Measurements from ENCODE around the gene NEO1.

NEO1 gene

GRCh38 chr15:73079565-73079964 is 27.3 kb downstream of the NEO1 start:
- Histone ChIP-seq H3K27me3 (ENCODE audit: control insufficient read depth, low read length) (peaks cover 21% of the 10 kb centered on the region), H4K20me1 (ENCODE audit: control insufficient read depth, insufficient read depth, low read depth, low read length) (no peaks in the 10 kb centered on the region; the same call in 1 of the 2 replicates), H3K4me3 (ENCODE audit: low read length) (no peak overlapping the region), H3K79me2 (ENCODE audit: control insufficient read depth, low read length) (no peaks in the 10 kb centered on the region), H3K9me3 (ENCODE audit: control insufficient read depth, insufficient read depth, low read length) (no peaks in the 10 kb centered on the region), H3K4me2 (ENCODE audit: low read length) (no peak overlapping the region), H3F3A (ENCODE audit: control insufficient read depth, insufficient read depth) (no peaks in the 10 kb centered on the region), H3K36me3 (ENCODE audit: control insufficient read depth, low read length) (no peaks in the 10 kb centered on the region), H3K4me1 (ENCODE audit: control insufficient read depth, low read length) (peaks cover 4% of the 10 kb centered on the region; the same call in 1 of the 2 replicates), H3K27ac (ENCODE audit: low read depth, low read length) (no peak overlapping the region), H3K9me2 (replicated peaks; ENCODE audit: control insufficient read depth, low read length) (no peaks in the 10 kb centered on the region)
- no peak for TF ChIP-seq EZH2phosphoT487 (IDR thresholded peaks at IDR 0.05; ENCODE audit: borderline replicate concordance, low read length)
- no peak for TF ChIP-seq CTCF (IDR thresholded peaks at IDR 0.05; ENCODE audit: low read depth, low read length, poor library complexity, severe bottlenecking)

- TF ChIP-seq EZH2phosphoT487 (IDR thresholded peaks at IDR 0.05; ENCODE audit: borderline replicate concordance, low read length) (no peak), CTCF (IDR thresholded peaks at IDR 0.05; ENCODE audit: low read depth, low read length, poor library complexity, severe bottlenecking) (peak; percentile 52)
- Histone ChIP-seq H3K9me2 (replicated peaks; ENCODE audit: control insufficient read depth, low read length) (no peaks in the 10 kb centered on the region), H3K4me1 (ENCODE audit: control insufficient read depth, low read length) (peaks cover 4% of the 10 kb centered on the region; the same call in 1 of the 2 replicates), H3K36me3 (ENCODE audit: control insufficient read depth, low read length) (no peaks in the 10 kb centered on the region), H3K4me2 (ENCODE audit: low read length) (no peak overlapping the region), H3K27ac (ENCODE audit: low read depth, low read length) (no peak overlapping the region), H3K4me3 (ENCODE audit: low read length) (no peak overlapping the region), H4K20me1 (ENCODE audit: control insufficient read depth, insufficient read depth, low read depth, low read length) (no peaks in the 10 kb centered on the region), H3K9me3 (ENCODE audit: control insufficient read depth, insufficient read depth, low read length) (no peaks in the 10 kb centered on the region), H3K79me2 (ENCODE audit: control insufficient read depth, low read length) (no peaks in the 10 kb centered on the region), H3K27me3 (ENCODE audit: control insufficient read depth, low read length) (peaks cover 2% of the 10 kb centered on the region; the same call in 1 of the 2 replicates), H3F3A (ENCODE audit: control insufficient read depth, insufficient read depth) (no peaks in the 10 kb centered on the region)
These were observed 29.2 kb downstream of the NEO1 start for GRCh38 chr15:73081321-73081958.

- H4K20me1 ChIP-seq (ENCODE audit: control insufficient read depth, insufficient read depth, low read depth, low read length): no peaks in the 10 kb centered on the region
- H3K4me3 ChIP-seq (ENCODE audit: low read length): no peak overlapping the region
- H3K4me2 ChIP-seq (ENCODE audit: low read length): no peak overlapping the region
- H3F3A ChIP-seq (ENCODE audit: control insufficient read depth, insufficient read depth): no peaks in the 10 kb centered on the region
- no peaks in the 10 kb centered on the region for H3K9me2 ChIP-seq (replicated peaks; ENCODE audit: control insufficient read depth, low read length)
- no peak overlapping the region for H3K27ac ChIP-seq (ENCODE audit: low read depth, low read length)
- H3K79me2 ChIP-seq (ENCODE audit: control insufficient read depth, low read length): no peaks in the 10 kb centered on the region
- no peak for TF ChIP-seq EZH2phosphoT487 (IDR thresholded peaks at IDR 0.05; ENCODE audit: borderline replicate concordance, low read length)
- no peak for TF ChIP-seq CTCF (IDR thresholded peaks at IDR 0.05; ENCODE audit: low read depth, low read length, poor library complexity, severe bottlenecking)
- peaks cover 4% of the 10 kb centered on the region; the same call in 1 of the 2 replicates for H3K4me1 ChIP-seq (ENCODE audit: control insufficient read depth, low read length)
- peaks cover 2% of the 10 kb centered on the region; the same call in 1 of the 2 replicates for H3K27me3 ChIP-seq (ENCODE audit: control insufficient read depth, low read length)
- H3K36me3 ChIP-seq (ENCODE audit: control insufficient read depth, low read length): no peaks in the 10 kb centered on the region
- H3K9me3 ChIP-seq (ENCODE audit: control insufficient read depth, insufficient read depth, low read length): no peaks in the 10 kb centered on the region
These were observed 30.5 kb downstream of the NEO1 start for GRCh38 chr15:73082812-73083211.
